ENCODE data around the gene BLMH.

The BLMH gene, protein sequence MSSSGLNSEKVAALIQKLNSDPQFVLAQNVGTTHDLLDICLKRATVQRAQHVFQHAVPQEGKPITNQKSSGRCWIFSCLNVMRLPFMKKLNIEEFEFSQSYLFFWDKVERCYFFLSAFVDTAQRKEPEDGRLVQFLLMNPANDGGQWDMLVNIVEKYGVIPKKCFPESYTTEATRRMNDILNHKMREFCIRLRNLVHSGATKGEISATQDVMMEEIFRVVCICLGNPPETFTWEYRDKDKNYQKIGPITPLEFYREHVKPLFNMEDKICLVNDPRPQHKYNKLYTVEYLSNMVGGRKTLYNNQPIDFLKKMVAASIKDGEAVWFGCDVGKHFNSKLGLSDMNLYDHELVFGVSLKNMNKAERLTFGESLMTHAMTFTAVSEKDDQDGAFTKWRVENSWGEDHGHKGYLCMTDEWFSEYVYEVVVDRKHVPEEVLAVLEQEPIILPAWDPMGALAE

DNA sequence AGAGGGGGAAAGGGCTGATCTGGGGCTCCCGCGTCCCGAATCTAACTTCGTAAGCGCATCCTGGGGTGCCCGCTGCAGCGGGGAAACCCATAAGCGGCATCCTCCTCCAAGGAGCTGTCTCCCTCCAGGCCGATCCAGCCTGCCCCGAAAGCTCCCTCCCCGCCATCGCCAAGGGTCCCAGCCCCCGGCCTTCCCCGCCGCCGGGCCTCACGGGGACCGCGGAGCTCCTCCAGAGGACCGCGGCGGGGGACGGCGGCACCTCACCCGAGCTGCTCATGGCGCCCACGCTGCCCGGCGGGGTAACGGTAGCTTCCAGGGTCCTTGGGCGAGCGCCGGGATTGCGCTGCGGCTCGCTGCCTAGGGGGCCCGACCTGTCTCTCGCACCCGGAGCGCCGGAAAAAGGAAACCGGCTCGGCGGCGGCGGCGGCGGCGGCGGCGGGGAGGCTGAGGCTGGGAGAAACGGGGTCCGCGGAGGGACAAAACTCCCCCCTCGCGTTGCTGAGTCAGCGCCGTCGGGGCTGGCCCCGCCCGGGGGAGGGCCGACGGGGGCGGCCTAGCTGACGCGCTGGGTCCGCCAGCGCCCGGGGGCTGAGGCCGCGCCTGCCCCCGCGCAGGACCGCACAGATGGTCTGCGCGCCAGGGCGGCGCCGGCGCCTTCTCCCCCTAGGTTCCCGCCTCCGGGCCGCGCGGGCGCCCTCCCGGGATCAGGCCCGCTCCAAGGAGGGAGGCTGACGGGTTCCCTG, at the start of gene BLMH:
Gene BLMH (minus strand): TSS at position 402 of the 743 bp plus-strand sequence. CDS start 125 bp downstream, at position 277.
- peak; percentile 80 for DNase-seq

DNA sequence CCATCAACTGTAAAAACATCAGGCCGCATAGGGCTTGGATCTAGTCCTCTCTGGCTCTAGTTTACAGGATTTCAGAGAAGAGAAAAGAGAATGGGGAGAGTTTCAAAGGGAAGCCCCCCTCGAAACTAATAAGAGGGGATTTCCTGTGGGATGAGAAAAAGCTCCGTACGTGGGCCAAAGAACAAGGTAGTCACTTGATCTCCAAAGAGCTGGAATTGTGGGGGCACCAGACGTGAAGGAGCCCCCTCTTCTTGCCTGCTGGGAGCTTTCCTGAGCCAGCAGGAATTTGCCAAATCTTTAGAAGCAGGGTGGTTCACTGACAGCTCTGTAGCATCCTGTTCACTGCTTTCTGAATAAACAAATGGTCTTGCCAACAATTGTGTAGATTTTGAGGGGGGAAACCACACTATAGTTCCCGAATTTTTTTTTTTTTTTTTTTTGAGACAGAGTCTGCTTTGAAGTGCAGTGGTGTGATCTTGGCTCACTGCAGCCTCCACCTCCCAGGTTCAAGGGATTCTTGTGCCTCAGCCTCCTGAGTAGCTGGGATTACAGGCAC, 49.1 kb upstream of the BLMH start:
- DNase-seq: no peak

DNA sequence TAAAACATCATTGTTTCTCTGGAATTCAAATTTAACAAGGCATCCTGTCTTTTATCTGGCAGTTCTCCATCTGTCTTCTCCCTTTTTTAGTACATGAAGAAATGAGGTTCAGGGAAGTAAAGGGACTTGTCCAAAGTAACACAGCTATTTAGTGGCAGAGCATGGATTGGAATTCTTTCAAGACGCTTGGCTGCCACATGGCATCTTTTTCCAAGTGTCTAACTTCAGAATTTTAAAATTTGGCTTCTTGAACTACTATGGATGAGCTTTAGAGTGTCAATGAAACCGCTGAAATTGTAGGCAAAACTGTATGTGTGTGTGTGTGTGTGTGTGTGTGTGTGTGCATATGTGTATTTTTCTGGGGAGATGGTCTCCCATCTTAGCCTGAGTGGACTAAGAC, 47.3 kb upstream of the BLMH start:
- DNase-seq: no peak

DNA sequence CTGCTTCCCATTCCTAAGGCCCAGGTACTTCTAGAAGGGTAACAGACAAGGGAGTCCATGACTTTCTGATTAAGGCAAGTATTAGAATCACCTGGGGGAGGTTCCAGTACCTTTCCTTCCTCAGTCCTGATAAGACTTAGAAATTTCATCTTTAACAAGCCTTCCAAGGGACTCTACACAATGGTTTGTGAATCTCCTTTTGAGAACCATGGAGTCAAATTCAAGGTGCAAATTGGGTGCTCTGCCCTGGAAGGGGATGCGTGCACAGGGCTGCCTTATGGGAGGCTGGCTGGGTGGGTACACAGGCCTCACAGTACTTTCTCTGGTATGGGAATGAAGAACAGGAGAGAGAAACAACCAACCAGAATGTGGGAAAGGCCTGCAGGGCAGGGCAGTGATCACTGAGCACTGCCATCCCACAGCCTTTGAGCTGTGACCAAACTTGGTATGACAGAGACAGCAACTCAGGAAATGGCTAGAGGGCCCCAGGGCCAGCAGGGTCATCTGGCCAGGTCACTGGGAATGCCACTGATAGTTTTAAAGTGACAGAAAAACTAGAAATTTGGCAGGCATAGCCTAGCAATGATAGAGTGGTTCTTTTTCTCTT, 45.8 kb upstream of the BLMH start:
- no peak for DNase-seq

DNA sequence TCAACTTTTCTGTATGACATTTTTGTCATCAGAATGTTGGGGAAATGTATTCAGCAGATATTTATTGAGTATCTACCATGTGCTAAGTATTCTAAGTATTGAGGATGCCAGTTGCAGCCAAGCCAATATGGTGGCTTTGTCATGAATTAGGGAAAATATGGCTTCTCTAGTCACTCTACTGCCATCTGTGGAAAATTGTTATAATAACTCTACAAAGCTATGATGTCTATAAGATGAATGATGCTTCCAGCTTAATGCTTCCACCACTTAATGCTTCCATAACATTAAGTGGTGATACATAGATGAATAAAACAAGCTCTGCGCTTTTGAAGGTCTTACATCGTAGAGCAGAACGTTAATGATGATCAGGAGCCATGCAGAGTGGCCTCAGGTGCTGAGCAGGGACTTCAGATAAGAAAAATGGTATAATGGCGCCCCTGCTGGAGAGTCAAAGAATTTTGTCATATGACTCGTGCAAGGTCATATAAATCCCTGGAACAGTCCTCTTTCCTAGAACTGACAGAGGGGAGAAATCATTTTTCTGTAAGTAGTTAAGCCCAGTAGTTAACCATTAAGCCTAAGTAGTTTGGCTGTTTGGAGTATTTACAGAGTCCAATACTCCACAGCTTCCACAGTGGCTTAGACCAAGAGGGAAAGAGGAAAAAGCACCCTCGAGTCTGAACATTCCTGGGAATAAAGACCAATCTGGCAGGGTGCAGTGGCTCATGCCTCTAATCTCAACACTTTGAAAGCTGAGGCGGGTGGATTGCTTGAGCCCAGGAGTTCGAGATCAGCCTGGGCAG, 44.8 kb upstream of the BLMH start:
- DNase-seq: peak; percentile 29

DNA sequence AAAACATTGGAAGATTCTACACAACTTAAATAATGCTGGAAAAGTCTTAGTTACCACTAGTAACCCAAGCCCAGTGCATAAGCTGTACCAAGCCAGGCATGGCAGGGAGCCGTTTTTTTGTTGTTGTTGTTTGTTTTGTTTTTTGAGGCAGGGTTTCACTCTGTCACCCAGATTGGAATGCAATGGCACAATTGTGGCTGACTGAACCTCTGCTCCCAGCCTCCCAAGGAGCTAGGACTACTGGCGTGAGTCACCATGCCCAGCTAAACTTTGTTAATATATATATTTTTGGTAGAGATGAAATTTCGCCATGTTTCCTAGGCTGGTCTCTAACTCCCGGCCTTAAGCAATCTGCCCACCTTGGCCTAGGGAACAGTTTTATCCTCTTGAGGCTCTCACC, 42.7 kb upstream of the BLMH start:
- no peak for DNase-seq

DNA sequence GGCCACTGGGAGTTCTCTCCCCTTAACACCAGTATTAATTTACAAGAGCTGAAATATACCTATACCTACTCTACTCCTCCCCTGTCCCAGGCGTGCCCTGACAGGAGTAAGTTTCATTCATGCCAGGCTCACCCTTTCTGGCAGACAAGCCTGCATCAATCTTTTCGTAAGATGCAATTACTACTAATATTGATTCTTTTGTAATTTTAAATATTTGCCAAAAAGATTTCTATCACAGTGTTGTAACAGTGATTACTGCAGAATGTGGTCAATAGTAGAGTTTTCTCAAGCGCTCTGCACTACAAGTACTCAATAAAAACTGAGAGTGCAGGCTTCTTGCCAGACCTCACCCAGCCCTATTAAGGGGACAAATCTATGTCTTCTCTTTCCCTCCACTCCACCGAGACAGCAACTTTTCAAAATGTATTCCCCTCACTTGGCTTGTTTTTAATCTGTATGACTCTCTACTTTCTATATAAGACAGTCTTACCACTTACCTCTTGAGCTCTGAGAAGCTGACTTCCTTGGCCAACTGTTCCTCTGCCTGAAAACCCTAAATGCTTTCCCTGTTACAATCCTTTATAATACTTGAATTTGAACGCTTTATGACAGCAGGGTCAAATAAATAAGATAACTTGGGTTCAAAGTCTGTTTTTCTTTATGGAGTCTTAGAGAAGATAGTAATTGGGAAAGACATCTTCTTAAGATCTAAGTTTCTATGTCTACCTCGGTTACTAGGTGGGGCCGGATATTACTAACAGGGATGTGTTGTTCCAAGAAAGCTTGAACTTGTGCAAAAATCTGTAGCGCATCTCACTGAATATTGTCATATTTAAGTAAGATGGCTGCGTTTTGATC, 42.0 kb upstream of the BLMH start, which contains the start of gene TMIGD1:
Gene TMIGD1 (minus strand): TSS at position 555 of the 858 bp plus-strand sequence. CDS start 1,924 bp downstream, outside the sequence.
- DNase-seq: no peak

DNA sequence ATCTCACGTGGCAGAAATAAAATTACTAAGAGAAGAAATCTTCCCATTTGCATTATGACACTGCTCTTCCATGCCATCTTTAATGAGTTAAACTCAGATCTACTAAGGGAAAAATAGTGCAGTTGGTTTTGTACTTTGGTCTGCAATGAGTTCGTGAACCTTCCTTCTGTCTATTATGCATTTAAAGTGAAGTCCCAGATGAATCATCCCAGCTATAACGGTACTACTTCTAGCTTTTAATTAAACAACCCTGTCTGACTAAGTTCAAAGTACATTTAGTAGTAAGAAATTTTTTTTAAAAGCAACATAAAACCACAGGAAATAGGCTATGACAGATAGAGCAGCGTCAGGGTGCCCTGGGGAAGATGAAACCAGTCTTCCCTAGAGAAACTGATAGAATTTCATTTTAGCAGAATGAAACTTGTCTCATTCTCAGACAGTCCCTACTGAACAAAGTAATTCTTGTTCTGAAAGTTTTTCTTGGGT, 40.4 kb upstream of the BLMH start:
- peak; percentile 21 for DNase-seq

DNA sequence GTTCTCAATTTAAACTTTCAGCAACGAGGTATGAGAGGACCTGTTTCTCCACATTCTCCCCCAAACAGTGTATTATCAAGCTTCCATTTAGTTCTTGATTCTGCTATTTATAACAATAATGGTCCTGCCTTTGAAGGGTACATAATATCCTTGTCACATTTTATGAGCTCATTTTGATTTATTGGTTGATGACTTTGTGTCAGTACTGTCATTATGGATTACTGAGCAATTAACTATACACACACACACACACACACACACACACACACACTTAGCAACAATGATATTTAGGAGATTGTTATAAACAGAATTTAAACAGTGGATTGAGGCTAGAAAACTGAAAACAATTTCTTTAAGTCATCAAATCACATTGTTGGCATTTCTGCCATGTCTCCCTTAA, 35.1 kb upstream of the BLMH start:
- no peak for DNase-seq

DNA sequence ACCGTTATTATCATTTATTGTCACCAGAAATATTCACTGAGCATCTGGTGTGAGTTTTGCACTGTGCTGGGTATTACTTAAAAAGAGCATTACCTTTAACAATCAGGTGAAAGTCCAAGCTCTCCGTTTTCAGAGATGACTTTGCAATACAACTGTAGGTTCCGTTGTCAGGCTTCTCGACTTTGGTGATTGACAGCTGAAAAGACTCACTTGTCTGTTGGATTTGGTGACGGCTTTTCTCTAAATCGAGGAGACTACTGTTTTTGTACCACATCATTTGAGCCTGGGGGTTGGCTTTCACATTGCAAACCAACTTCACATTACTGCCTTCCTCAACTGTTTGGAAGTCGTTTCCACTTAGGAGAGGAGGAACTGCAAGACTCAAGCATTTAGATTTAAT, 33.0 kb upstream of the BLMH start:
- no peak for DNase-seq

DNA sequence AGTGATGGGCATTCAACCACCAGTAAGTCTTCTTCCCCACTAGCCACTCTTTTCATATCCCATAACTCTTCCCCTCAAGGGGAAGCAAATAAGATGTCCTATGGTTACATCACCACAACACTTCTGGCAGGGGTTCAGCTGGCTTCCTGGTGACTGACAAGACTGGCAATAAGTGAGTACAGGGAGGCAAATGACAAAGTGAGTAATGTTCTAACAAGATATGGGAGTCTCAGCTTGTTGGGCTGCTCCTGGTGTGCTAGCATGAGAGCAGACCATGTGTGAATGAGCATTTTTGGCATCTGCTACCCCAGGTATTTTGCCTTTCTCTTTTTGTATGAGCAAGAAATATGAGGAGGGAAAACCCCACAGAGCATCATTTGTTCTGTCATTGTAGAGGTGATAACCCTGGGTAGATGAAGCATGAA, 32.2 kb upstream of the BLMH start:
- DNase-seq: peak; percentile 24

DNA sequence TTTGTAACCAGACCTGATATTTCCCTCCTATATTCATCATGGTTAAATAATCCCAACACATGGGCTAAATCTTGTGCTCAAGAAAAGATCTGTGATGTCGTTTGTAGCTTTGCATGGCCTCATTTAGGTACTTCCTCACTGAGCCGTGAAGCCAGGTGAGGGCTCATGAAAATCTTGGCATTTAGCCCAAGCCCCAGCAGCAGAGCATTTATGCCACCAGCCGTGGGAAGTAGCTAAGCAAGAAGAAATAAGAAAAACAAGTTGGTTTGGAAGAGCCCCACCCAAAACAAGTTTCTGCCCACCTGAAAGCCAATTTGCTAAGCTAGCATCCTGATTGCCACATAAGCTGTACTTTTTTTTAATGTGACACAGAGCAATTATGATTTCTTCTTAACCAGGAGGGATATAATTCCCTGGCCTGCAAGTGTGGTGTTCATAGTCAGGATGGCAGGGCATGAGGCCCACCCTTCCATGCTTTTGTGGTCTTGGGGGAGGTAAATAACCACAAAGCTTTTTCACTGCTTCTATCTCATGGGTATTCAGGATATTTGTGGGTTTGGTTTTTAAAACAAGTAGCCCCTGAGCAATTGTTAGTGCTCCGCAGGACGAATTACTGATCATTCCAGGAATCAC, 31.6 kb upstream of the BLMH start:
- DNase-seq: peak; percentile 59

DNA sequence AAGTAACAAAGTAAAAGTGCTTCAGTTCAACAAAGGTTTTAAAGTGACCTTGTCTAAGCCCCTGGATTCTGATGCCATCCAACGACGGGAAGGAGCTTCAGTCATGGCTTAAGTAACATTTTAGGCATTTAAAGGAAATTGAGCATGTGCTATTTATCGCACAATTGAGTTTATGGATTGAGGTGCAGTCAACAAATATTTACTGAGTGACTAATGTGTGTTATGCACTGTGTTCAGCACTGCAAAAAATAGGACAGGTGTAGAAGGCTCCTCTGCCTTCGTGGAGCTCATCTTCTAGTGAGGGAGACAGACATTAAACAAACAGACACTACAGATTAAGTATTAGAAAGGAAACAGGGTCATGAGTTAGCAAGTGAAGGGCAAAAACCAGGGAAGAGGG, 29.6 kb upstream of the BLMH start:
- DNase-seq: no peak

DNA sequence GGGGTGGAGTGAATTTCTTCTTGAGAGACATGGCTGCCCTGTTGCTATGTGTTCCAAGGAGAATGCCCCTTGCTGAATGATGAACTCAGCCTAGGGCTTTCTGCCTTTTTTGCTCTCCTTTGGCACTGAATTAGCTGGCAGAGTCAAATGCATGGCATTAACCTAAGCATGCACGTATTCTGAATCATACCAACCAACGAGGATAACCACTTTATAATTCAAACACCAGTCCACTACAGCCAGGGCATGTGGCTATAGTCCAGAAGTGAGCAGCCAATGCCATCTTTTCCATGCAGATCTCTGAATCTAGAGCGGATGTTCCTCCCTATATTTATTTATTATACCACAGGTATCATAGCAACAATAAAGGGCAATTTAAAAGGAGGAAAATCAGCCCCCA, 26.4 kb upstream of the BLMH start:
- DNase-seq: no peak

DNA sequence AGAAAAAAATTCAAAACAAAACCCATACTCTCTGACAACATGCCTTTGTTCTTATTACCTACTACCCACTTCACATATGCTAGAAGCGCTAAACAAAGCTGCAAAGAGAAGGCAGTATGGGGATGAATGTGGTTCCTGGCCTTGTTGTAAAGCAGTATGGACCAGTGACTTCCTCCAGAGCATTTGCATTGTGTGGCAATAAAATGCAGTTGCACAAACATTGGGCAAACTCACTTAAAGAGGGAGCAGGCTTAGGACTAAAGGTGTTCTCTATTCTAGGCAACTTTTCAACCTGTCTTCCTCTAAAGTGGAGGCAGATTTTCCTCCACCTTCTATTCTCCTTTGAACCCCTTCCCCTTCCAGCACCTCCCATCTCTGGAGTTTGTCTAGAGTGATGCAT, 25.0 kb upstream of the BLMH start:
- no peak for DNase-seq

DNA sequence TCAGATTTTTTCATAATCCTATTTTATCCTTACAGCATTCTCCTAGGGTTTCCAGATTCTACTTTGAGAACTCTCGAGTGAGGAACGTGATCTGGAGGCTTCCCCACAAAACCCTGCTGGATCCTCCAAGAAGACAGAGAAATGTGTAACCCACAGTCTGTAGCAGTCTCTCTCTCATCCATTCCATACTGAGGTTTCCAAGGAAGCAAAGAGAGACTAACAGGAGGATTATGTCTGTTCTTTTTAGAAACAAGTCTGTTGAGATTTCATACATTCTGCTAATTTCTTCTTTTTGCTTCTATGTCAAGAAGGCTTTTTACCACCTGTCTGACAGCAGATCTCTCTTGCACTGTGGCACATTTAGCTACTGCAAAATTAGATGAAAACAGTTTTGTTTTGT, 23.4 kb upstream of the BLMH start:
- no peak for DNase-seq

DNA sequence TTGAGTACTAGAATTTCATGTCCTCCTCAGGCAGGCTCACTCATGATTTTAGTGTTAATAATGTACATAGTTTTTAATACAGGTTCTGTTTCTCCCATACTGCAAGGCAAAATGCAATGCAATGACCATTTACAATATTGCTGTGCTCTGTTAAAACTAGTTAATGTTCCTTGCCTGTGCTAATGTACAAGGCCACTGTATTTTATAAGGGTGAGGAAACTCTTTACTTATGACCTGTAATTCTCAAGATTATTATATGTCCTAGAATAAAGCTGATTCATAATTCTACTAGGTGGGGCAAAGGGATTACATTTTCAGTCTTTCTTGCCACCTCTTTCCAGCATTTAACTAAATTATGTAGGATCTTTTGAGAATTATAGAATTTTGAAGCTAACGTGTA, 22.7 kb upstream of the BLMH start:
- DNase-seq: no peak

DNA sequence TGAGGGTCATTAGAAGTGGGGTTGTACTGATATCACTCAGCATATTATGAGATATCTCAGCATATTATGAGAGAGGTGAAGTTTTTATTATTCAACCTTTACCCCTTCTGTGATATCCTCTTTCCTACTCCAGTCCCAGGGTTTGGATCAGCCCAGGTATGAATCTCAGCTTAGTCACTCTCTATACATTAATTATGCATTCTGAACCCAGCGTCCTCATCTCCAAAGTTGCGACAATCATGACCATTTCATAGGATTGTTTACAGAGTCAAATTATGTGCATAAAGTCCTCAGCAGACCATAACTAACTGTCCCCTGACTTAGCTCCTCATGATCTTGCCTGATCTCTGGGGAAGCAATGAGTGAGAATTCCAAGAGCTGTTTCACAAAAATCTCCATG, 20.5 kb upstream of the BLMH start:
- DNase-seq: no peak

DNA sequence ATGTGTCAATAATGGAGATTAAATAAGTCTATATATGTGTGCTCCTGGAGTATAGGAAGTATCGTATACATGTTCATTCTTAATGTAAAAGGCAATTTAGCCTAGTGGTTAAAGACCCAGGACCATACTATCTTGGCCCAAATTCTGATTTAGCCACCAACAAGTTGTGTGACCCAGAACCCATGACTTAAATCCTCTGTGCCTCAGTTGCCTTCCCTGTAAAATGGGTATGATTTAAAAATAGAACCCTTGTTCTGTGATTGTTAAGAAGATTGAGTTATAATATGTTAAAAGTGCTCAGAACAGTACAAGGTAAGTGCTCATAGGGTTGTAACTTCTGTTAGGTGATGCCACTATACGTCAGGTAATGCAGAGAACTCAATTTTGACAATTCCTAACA, 18.8 kb upstream of the BLMH start:
- DNase-seq: no peak

DNA sequence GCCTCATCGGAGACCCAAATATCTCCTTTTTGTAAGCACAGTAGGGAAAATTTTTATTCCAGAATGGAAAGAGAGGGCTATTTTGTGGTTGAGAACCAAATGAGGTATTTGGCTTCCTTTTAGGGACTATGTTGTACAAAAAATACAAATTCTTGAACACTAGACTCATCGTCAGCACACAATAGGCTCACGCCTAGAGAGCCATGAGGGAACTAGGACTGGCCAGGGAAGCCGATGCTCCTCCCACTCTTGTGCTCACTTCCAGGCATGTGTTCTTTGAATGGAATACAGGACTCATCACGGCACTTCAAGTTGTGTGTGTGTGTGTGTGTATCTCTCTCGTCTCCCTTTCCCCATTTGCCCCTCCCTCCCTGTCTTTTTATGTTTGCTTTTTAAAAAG, 17.8 kb upstream of the BLMH start:
- no peak for DNase-seq

DNA sequence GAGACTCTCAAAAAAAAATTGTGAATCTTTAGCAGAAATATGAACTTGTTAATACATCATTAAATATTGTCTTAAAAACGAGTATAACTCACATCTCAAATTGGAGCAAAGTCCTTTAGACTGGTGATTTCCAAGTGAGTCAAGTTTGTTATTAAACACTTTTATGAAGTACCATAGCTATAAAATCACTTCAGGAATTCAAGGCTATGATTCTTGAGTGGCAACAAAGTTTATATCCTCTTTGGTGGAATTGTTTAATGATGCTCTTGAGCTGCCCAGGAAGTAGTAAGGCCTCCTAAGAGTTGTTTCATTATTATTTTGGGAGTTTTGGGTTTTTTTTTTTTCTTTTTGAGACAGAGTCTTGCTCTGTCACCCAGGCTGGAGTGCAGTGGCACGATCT, 16.7 kb upstream of the BLMH start:
- no peak for DNase-seq

Data from activated effector memory CD4-positive, alpha-beta T cell treated with Interleukin-2 at 50 U/mL for 16 hours (primary cell).